HG03280 (cell line): ENCODE results near the gene CPO.
"Not testable (repeated sequence)": the region's sequence is repeated elsewhere in the genome, so short reads cannot be mapped to it uniquely, and the experiment has no call there.

Experiments
- ATAC-seq: cut with Tn5 transposase; IDR thresholded peaks from one replicate; pipeline ENCODE4 v1.9.1; 2021; ENCODE audit warnings: mild to moderate bottlenecking, moderate library complexity; ENCODE audit not compliant: unreplicated experiment

CPO gene

GRCh38 chr2:206939340-206939739 lies at the start of gene CPO:
TSS of gene CPO (plus strand) at chr2:206939518. CDS start at chr2:206939600, 82 bp downstream.
- ATAC-seq: no peak

- ATAC-seq: no peak
Measured at GRCh38 chr2:206890179-206890578, 49.1 kb upstream of the CPO start.

GRCh38 chr2:206890926-206891325 lies 48.4 kb upstream of the CPO start:
- no peak for ATAC-seq

- no peak for ATAC-seq
Measured at GRCh38 chr2:206915121-206915520, 24.2 kb upstream of the CPO start.

- ATAC-seq: no peak
Measured at GRCh38 chr2:206918263-206918662, 21.1 kb upstream of the CPO start.

GRCh38 chr2:206920310-206920709 lies 19.0 kb upstream of the CPO start:
- ATAC-seq: no peak

- ATAC-seq: no peak
Measured at GRCh38 chr2:206920951-206921350, 18.4 kb upstream of the CPO start.

- ATAC-seq: no peak
Measured at GRCh38 chr2:206921529-206921928, 17.8 kb upstream of the CPO start.

- ATAC-seq: no peak
Measured at GRCh38 chr2:206935991-206936842, 3.1 kb upstream of the CPO start.

GRCh38 chr2:206936843-206937230 lies 2.5 kb upstream of the CPO start:
- ATAC-seq: no peak

GRCh38 chr2:206937555-206937954 lies 1.8 kb upstream of the CPO start:
- ATAC-seq: peak; percentile 85

GRCh38 chr2:206940546-206940945 lies 1.2 kb downstream of the CPO start:
- no peak for ATAC-seq

- no peak for ATAC-seq
Measured at GRCh38 chr2:206942592-206943478, 3.5 kb downstream of the CPO start.

- not testable (repeated sequence) for ATAC-seq
Measured at GRCh38 chr2:206953404-206953803, 14.1 kb downstream of the CPO start.

GRCh38 chr2:206955253-206955652 lies 15.9 kb downstream of the CPO start:
- ATAC-seq: no peak

- no peak for ATAC-seq
Measured at GRCh38 chr2:206958261-206958660, 18.9 kb downstream of the CPO start.

GRCh38 chr2:206962966-206963365 lies 23.6 kb downstream of the CPO start:
- no peak for ATAC-seq

GRCh38 chr2:206968134-206969086 lies 29.1 kb downstream of the CPO start:
- ATAC-seq: no peak

- no peak for ATAC-seq
Measured at GRCh38 chr2:206969192-206969591, 29.9 kb downstream of the CPO start.

GRCh38 chr2:206970589-206971360 lies 31.5 kb downstream of the CPO start:
- no peak for ATAC-seq
